ENCODE measurements around the gene ADNP. TPM values are rescaled to one million over a fixed set of nuclear protein-coding genes. Genes with fewer than 3 reads are reported as not detected.

Gene ADNP
- total RNA-seq, 1 donor from 2014 or later = 22.5 TPM

DNA sequence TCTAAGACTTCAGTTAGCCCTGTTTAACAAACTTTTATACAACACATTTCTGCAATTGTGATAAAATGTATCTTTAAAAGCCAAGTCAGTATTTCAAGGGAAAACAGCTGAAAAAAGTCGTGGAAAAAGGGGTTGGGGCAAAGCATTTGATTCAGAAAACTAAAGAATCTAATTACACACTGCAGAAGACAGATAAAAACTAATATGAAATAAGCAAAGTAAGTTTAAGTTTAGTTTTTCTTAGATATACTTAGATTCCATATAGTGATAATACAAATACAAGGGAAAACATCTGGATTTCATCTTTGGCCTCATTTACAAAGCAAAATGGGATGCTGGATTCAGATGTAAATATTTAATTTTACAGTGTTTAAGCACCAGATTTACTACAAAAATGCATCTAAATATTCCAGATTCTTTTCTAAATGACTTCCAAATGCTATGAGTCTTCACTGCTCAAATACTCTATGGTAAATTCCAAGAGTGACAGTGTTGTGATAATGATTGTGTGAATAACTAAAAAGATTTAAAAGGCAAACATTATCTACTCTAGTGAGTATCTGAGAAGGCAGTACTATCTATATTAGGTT, 1.5 kb upstream of the ADNP start:
- no peak for DNase-seq (ENCODE audit: low read depth)

GRCh38 chr20:50932016-50932485, 814 bp upstream of the ADNP start:
- DNase-seq (ENCODE audit: low read depth) = no peak

DNA sequence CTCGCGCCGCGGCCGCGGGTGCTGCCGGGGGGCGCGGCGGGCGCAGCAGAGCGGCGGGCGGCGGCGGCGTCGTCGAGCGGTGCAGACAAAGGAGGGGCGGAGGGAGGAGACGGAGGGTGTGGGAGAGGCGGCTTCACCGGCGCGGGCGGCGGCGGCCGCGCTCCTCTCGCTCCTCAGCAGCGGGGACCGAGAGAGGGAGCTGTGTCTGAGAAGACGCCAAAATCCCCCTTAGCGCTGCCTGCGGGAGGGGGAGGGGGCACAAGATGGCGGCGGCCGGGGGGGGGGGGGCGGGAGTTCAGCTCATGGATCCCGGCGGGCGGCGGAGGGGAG, 296 bp downstream of the ADNP start:
- no peak for DNase-seq (ENCODE audit: low read depth)

DNA sequence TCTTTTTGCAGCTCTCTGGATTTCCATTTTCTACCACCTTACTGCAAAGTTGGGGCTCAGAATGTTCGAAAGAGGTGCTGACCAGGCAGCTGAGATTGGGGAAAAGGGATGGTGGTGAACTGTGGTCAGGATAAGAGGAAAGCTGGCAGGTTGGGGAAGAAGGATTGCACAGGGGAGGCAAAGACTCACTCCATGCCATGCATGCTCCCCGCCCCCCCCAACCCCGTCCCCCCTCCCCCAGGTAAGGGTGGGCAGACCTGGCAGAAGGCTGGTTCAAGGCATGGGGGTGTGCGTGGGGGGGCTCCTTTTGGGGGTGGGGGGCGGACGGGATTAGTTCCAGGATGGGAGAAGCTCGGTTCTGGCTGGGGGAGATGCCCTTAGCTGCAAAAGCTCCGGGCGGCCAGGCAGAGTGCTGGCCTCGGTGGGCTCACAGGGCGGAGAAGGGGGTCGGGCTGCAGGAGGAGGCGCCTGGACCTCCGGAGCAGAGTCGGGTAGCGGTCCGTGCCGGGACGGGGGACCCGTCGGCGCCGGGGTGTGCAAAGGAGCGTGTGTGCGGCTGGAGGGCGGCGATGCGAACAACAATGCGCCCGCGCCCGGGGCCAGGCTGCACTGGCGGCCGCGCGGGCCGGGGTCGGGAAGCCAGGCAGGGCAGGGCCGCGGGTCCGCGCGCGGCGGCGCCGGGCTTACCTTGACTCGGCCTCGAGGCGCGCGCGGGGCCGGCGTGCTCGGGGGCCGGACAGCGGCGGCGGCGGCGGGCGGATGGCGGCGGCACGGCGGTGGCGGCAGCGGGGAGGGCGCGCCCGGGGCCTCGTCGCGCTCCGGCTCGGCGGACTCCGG, 880 bp downstream of the ADNP start:
- DNase-seq (ENCODE audit: low read depth) = no peak

- peak; percentile 95 for DNase-seq (ENCODE audit: low read depth)
Measured at GRCh38 chr20:50929299-50930138, 1.7 kb downstream of the ADNP start.

GRCh38 chr20:50928469-50928868, 2.8 kb downstream of the ADNP start:
- no peak for DNase-seq (ENCODE audit: low read depth)

GRCh38 chr20:50926530-50926929, 4.7 kb downstream of the ADNP start:
- DNase-seq (ENCODE audit: low read depth) = no peak

DNA sequence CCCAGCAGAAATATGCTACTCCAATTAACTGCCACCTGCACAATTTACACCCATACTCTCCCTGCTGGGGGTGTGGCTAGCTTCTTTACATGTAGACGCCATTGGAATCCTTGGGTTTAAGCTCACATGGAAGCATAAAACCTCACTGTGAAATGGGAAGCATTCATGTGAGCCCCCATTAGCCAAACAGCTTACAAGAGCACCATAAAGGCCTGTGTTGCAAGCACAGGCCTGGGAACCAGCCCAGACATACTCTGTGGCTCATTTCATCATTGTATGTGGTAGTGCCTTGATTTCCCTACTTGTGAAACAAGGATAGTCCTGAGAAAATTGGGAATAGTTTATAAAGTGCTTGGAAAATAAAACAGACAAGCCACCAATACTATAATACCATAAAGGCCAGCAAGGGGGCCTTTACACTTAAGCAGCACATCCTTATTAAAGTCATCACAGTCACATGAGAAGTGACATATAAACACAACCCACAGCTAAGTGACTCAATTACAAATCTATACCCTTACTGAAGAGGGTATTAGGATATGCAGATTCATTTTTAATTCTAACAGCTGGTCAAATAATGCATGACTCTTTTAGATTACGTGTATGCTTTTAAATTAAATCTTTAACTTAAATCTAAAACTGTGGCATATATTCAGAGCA, 6.8 kb downstream of the ADNP start:
- DNase-seq (ENCODE audit: low read depth) = no peak

DNA sequence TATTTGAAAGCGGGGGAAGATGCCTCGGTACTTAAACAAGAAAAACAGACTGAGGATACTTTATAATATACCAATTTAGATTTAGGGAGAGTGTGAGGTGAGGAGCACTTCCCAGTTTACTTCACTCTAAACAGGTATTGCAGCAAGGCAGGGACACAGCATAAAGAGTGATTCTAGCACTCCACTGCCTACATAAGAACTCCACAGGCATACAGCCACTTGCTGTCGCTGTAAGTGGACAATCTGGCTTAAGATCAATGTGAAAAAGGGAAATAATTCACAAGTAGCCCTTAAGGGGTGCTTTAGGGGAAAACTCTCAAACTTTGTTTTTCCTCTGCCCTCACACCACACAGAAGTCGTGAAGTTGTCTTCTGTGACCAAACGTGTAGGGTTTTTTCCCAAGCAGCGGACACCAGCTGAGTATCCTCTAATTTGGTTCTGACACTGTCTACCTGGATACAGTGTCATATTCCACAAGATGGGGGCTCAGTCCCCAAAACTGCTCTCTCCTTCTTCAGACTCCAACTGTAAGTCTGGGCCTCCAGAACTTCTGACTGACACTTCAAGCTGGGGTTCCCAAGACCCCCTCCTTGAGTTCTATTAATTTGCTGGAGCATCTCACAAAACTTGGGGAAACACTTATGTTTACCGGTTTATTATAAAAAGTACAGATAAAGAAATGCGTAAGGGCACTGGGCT, 9.3 kb downstream of the ADNP start:
- no peak for DNase-seq (ENCODE audit: low read depth)

GRCh38 chr20:50920997-50921396, 10.2 kb downstream of the ADNP start:
- DNase-seq (ENCODE audit: low read depth) = no peak

DNA sequence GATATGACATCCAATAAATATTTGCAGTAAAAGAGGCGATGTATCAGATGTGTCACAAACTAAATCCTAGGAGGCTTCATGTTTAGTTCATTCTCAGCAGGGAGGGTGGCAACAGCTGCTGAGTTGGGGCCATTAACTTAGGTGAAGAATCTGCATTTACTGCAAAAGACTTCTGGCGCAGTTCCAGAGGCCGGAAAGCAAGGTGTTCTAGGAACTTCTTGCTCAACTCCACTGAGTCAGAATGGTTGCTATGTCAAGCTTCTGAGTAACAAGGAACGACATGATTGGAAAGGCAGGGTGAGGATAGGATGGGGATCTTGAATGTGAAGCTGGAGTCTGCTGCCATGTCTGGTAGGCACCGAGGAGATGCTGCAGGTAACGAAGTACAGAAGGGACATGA, 11.7 kb downstream of the ADNP start:
- DNase-seq (ENCODE audit: low read depth) = peak; percentile 51

DNA sequence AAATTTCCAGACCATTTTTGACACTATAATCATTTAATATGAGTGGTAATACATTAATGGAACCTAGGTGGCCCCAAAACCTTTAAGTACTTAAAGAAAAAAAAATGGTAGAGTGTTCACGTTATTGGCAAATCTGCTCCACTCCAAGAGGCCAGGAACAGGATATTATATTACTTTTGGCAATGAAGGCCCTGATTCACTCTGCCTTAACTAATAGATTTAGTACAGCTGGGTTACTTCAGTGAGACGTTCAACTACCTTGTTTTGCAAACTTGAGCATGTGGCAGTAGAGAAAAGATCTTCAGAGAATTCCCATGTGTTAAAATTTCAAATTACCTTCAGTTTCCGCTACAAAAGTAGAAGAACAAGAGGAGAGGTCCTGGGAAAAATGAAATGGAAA, 12.8 kb downstream of the ADNP start:
- no peak for DNase-seq (ENCODE audit: low read depth)

DNA sequence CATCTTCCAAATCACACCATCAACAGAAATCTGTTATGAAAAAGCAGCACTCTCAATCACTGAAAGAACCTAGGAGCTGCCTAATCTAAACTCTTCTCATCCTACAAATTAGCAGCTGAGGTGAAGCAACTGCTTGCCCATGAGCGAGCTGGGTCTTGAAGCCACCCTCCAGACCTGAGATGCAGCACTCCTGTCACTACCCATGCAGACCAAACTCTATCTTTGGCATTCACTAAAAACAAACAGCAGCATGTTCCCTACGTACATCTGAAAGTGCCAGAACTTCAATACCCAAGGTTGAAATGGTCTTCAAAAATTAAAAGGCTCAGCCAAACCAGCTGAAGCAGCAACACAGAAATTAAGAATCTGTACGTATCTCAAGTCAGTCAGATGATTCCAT, 14.3 kb downstream of the ADNP start:
- DNase-seq (ENCODE audit: low read depth) = no peak

- DNase-seq (ENCODE audit: low read depth) = no peak
Measured at GRCh38 chr20:50916257-50916656, 15.0 kb downstream of the ADNP start.

DNA sequence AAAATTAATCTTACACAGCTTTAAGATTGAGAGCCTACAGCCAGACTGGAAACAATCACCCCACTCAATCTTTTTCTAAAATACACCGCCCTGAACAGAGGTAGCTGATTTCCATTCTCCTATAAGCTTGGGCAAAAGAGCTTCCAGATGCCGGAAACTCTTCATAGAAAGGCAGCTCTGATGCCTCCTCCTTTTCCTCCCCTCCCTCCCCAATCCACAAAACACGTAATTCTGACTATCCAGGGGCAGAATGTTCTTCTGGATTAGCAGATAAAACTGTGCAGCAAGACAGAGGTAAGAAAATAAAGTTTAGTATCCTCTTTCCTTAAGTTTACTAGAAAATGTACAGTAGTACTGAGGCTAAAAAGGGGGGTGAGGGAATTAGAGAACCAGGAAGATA, 15.8 kb downstream of the ADNP start:
- no peak for DNase-seq (ENCODE audit: low read depth)

GRCh38 chr20:50913690-50914375, 17.4 kb downstream of the ADNP start:
- peak; percentile 77 for DNase-seq (ENCODE audit: low read depth)

- no peak for DNase-seq (ENCODE audit: low read depth)
Measured at GRCh38 chr20:50911716-50912115, 19.5 kb downstream of the ADNP start.

- DNase-seq (ENCODE audit: low read depth) = no peak
Measured at GRCh38 chr20:50911030-50911429, 20.2 kb downstream of the ADNP start.

- peak; percentile 74 for DNase-seq (ENCODE audit: low read depth)
Measured at GRCh38 chr20:50909413-50909812, 21.8 kb downstream of the ADNP start.

DNA sequence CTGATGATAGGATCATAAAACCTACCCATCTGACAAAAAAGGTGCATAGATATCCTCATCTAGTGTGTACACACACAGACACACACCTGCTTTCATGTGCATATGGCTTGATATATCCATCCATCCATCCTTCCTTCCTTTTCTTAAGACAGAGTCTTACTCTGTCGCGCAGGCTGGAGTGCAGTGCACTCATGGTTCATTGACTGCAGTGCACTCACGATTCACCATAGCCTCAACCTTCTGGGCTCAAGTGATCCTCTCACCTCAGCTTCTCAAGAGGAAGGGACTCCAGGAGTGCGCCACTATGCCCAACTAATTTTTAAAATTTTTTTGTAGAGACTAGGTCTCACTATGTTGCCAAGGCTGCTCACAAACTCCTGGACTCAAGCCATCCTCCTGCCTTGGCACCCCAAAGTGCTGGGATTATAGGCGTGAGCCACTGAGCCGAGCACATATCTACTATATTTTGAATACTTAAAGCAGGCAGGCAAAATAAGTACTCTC, 27.1 kb downstream of the ADNP start:
- DNase-seq (ENCODE audit: low read depth) = no peak
